Pulmonary artery endothelial cell (primary cell): ENCODE results near the gene ASAP3. TPM values are rescaled to one million over a fixed set of nuclear protein-coding genes. Genes with fewer than 3 reads are reported as not detected.

ENCODE experiments used
- total RNA-seq: library from RNA; depleted of rRNA; stranded (reverse); fragments of >200 nt; gene quantifications from 2 replicates; pipeline ENCODE4 v1.2.3, GENCODE V29; 2014

ASAP3 gene
- total RNA-seq, 1 donor from 2014 or later, result 8.0 TPM

Other genes starting within 250 kb of the ASAP3 start
- 130 and 171 TPM in 2 replicates for gene HNRNPR, start 139.9 kb downstream of the ASAP3 start, total RNA-seq
- gene ZNF436, start 114.3 kb downstream of the ASAP3 start, total RNA-seq, result 15.2 and 21.1 TPM in 2 replicates
- gene TCEA3, start 59.4 kb downstream of the ASAP3 start, total RNA-seq, result 0.40 and 1.1 TPM in 2 replicates
- gene E2F2, start 47.1 kb upstream of the ASAP3 start, total RNA-seq, result 2.1 and 3.8 TPM in 2 replicates
- 189 and 206 TPM in 2 replicates for gene ID3, start 75.3 kb upstream of the ASAP3 start, total RNA-seq
- 1,249 and 1,951 TPM in 2 replicates for gene RPL11, start 207.6 kb upstream of the ASAP3 start, total RNA-seq